Measurements from ENCODE around the gene TGM2. TPM values are rescaled to one million over a fixed set of nuclear protein-coding genes. Genes with fewer than 3 reads are reported as not detected.

TGM2 gene
- polyA plus RNA-seq, 2 of the 4 experiments (the other 2 are of a cell fraction), result 173 to 441 TPM

GRCh38 chr20:38144974-38145728, 19.9 kb downstream of the TGM2 start:
- WGBS (ENCODE audit: missing lambda C conversion rate), result 47% methylated on average over 9 of the region's 9 CpGs
- ChIA-PET CTCF (interaction anchor here (0.7 to 4.2 kb wide), 13 partner anchors 10 to 578 kb away, joined by 3 to 59 read pairs (median 4); partner anchors contain the start of gene TGM2), POLR2A (interaction anchor here (0.6 to 1.9 kb wide), 4 partner anchors 10 to 148 kb away, joined by 3 to 9 read pairs (median 5); no protein-coding TSS in a partner anchor)
- Histone ChIP-seq H3K27ac (peak overlapping the region; percentile 83 to 95), H3K9me3 (no peaks in the 10 kb centered on the region), H3K4me3 (peak overlapping the region; percentile 11; the same call in 1 of the 3 replicates), H3K4me1 (peaks cover 77% of the 10 kb centered on the region), H3K4me2 (peak overlapping the region; percentile 65)
- FAIRE-seq, result no peak
- DNase-seq (ENCODE audit: low read depth in 1 of 2, low spot score in 1 of 2), result peak in 1 of 2 experiments; percentile 62
- no peak; a peak in 1 of 6 replicates for ATAC-seq
- peak; percentile 53; the same call in 1 of the 2 replicates for TF ChIP-seq FOSL2 (IDR thresholded peaks at IDR 0.05)
- TF ChIP-seq FOSL2 (CRISPR knock-in tag; IDR thresholded peaks at IDR 0.05), result peak; percentile 86
- TF ChIP-seq EP300 (IDR thresholded peaks at IDR 0.05), result peak; percentile 3 to 22; a peak in 2 of 5 replicates
- TF ChIP-seq CBX8 (IDR thresholded peaks at IDR 0.05), result no peak
- TF ChIP-seq HOXA7 (CRISPR knock-in tag; IDR thresholded peaks at IDR 0.05), result peak; percentile 60; the same call in 1 of the 2 replicates
- TF ChIP-seq MAZ (IDR thresholded peaks at IDR 0.05; ENCODE audit: borderline replicate concordance, low read depth, low read length), result no peak
- TF ChIP-seq ZFP36 (IDR thresholded peaks at IDR 0.05; ENCODE audit: borderline replicate concordance, partially characterized antibody), result peak; percentile 77
- no peak for TF ChIP-seq KDM5A (IDR thresholded peaks at IDR 0.05)
- peak; percentile 13 to 64; a peak in 2 of 4 replicates for TF ChIP-seq CEBPB (IDR thresholded peaks at IDR 0.05)
- TF ChIP-seq RNF2 (IDR thresholded peaks at IDR 0.05; ENCODE audit: borderline replicate concordance, low read depth), result no peak
- TF ChIP-seq JUNB (IDR thresholded peaks at IDR 0.05), result peak; percentile 41; the same call in 1 of the 2 replicates
- TF ChIP-seq CBX2 (IDR thresholded peaks at IDR 0.05; ENCODE audit: borderline replicate concordance, low read depth), result no peak
- no peak for TF ChIP-seq ELK1 (IDR thresholded peaks at IDR 0.05; ENCODE audit: low read depth, low read length)
- TF ChIP-seq FOSB (CRISPR knock-in tag; IDR thresholded peaks at IDR 0.05), result peak; percentile 44; the same call in 1 of the 2 replicates

- Histone ChIP-seq H3K4me2 (peak overlapping the region; percentile 65), H3K4me1 (peaks cover 75% of the 10 kb centered on the region), H3K9me3 (no peaks in the 10 kb centered on the region), H3K4me3 (peak overlapping the region; percentile 11; the same call in 2 of the 3 replicates), H3K27ac (peak overlapping the region; percentile 83 to 95)
- no peak for DNase-seq (ENCODE audit: low read depth in 1 of 2, low spot score in 1 of 2)
- 80% methylated on average over 4 of the region's 5 CpGs for WGBS (ENCODE audit: missing lambda C conversion rate)
- FAIRE-seq, result no peak
- POLR2A ChIA-PET, result interaction anchor here (0.5 to 1.9 kb wide), 6 partner anchors 10 to 73 kb away, joined by 3 to 9 read pairs (median 4); no protein-coding TSS in a partner anchor
- ATAC-seq, result peak; percentile 1; a peak in 1 of 6 replicates
- CTCF ChIA-PET, result interaction anchor here (0.7 to 4.2 kb wide), 12 partner anchors 9 to 264 kb away, joined by 3 to 59 read pairs (median 6); partner anchors contain the start of gene TGM2
- TF ChIP-seq ESRRA (IDR thresholded peaks at IDR 0.05; ENCODE audit: borderline replicate concordance, low read length) (no peak), JUN (IDR thresholded peaks at IDR 0.05) (peak in 1 of 2 experiments; percentile 2; a peak in 1 of 5 replicates), POLR2A (IDR thresholded peaks at IDR 0.05; ENCODE audit: low read length) (no peak)
These were observed 20.5 kb downstream of the TGM2 start for GRCh38 chr20:38144598-38144973.

- 7% methylated on average over 14 of the region's 16 CpGs for WGBS (ENCODE audit: missing lambda C conversion rate)
- Histone ChIP-seq H3K4me2 (peak overlapping the region; percentile 65), H3K4me1 (peaks cover 75% of the 10 kb centered on the region), H3K9me3 (no peaks in the 10 kb centered on the region), H3K27ac (peak overlapping the region; percentile 83 to 95), H3K4me3 (no peak overlapping the region)
- DNase-seq (ENCODE audit: low read depth in 1 of 2, low spot score in 1 of 2) (peak; percentile 63 to 91), ATAC-seq (peak; percentile 69 to 74), FAIRE-seq (no peak)
- ChIA-PET POLR2A (interaction anchor here (0.5 to 1.9 kb wide), 9 partner anchors 9 to 86 kb away, joined by 3 to 9 read pairs (median 4); no protein-coding TSS in a partner anchor), CTCF (interaction anchor here (0.7 to 4.2 kb wide), 13 partner anchors 8 to 264 kb away, joined by 3 to 59 read pairs (median 4); partner anchors contain the start of gene TGM2)
- TF ChIP-seq GATA3 (IDR thresholded peaks at IDR 0.05; ENCODE audit: borderline replicate concordance), result 0 out of 2 replicates have a peak, but pooled peaks have one; percentile 35
- no peak for TF ChIP-seq CEBPB (IDR thresholded peaks at IDR 0.05)
- no peak for TF ChIP-seq TP53 (CRISPR knock-in tag; IDR thresholded peaks at IDR 0.05)
- TF ChIP-seq RCOR1 (IDR thresholded peaks at IDR 0.05; ENCODE audit: low read depth, low read length), result no peak
- peak; percentile 13; the same call in 1 of the 2 replicates for TF ChIP-seq TFCP2L1 (CRISPR knock-in tag; IDR thresholded peaks at IDR 0.05)
- TF ChIP-seq HOXA7 (CRISPR knock-in tag; IDR thresholded peaks at IDR 0.05), result peak; percentile 70; the same call in 1 of the 2 replicates
- TF ChIP-seq ZSCAN20 (CRISPR knock-in tag; IDR thresholded peaks at IDR 0.05), result no peak; the same call in 1 of the 2 replicates
- 0 out of 2 replicates have a peak, but pooled peaks have one; percentile 53 for TF ChIP-seq FOSB (CRISPR knock-in tag; IDR thresholded peaks at IDR 0.05)
- TF ChIP-seq EHMT2 (IDR thresholded peaks at IDR 0.05; ENCODE audit: low read depth), result no peak
- TF ChIP-seq FOSL2 (IDR thresholded peaks at IDR 0.05), result no peak
- peak; percentile 85 for TF ChIP-seq FOSL2 (CRISPR knock-in tag; IDR thresholded peaks at IDR 0.05)
- TF ChIP-seq HOXB13 (CRISPR knock-in tag; IDR thresholded peaks at IDR 0.05; ENCODE audit: low read depth), result peak; percentile 65; the same call in 1 of the 2 replicates
- no peak for TF ChIP-seq ZC3H11A (IDR thresholded peaks at IDR 0.05)
- no peak for TF ChIP-seq NFE2L2 (conservative IDR thresholded peaks at IDR 0.05; ENCODE audit: low read length)
- TF ChIP-seq ESRRA (IDR thresholded peaks at IDR 0.05; ENCODE audit: borderline replicate concordance, low read length), result peak; percentile 65; the same call in 1 of the 2 replicates
- no peak for TF ChIP-seq POLR2A (IDR thresholded peaks at IDR 0.05; ENCODE audit: low read length)
- TF ChIP-seq EHF (CRISPR knock-in tag; IDR thresholded peaks at IDR 0.05), result peak; percentile 67; the same call in 1 of the 2 replicates
- no peak for TF ChIP-seq RAD21 (conservative IDR thresholded peaks at IDR 0.05 in 1 of 2, IDR thresholded peaks at IDR 0.05 in 1 of 2)
- TF ChIP-seq HDAC2 (IDR thresholded peaks at IDR 0.05), result no peak
- TF ChIP-seq CHD2 (IDR thresholded peaks at IDR 0.05; ENCODE audit: low read length, partially characterized antibody), result no peak
- no peak for TF ChIP-seq NPAS2 (CRISPR knock-in tag; IDR thresholded peaks at IDR 0.05; ENCODE audit: borderline replicate concordance)
These were observed 21.2 kb downstream of the TGM2 start for GRCh38 chr20:38143646-38144554.
